Esophagus muscularis mucosa (tissue), 4 donors: ENCODE results near the gene ACACB. TPM values are rescaled to one million over a fixed set of nuclear protein-coding genes. Genes with fewer than 3 reads are reported as not detected.
"Not testable (repeated sequence)": the region's sequence is repeated elsewhere in the genome, so short reads cannot be mapped to it uniquely, and the experiment has no call there.

ENCODE experiments used
- DNase-seq: peaks from one replicate; pipeline ENCODE4 v3.0.0-alpha.2; 2017; ENCODE audit errors: extremely low spot score
- H3K27ac ChIP-seq, 4 donors: fragments of 200-600 bp; sonication (generic); replicated peaks in 1 of 4; 1 replicate in 3 of 4; 2 replicates in 1 of 4; pipeline ENCODE4 v1.5.1; 2016 to 2019; ENCODE audit warnings: mild to moderate bottlenecking in 1 of 4
- H3K27me3 ChIP-seq, 4 donors: fragments of 200-600 bp; sonication (generic); one replicate each; pipeline versions ENCODE4 v1.5.1 to v1.6.0; 2016 to 2019
- H3K36me3 ChIP-seq, 4 donors: fragments of 200-600 bp; sonication (generic); one replicate each; pipeline ENCODE4 v1.5.1; 2016 to 2019
- H3K4me1 ChIP-seq, 4 donors: fragments of 200-600 bp; sonication (generic); one replicate each; pipeline ENCODE4 v1.5.1; 2016 to 2019
- H3K4me3 ChIP-seq, 4 donors: fragments of 200-600 bp; sonication (generic); 1 replicate in 2 of 4; 2 replicates in 2 of 4; pipeline ENCODE4 v1.5.1; 2016 to 2019; ENCODE audit warnings: mild to moderate bottlenecking in 4 of 4, moderate library complexity in 1 of 4
- H3K9me3 ChIP-seq, 4 donors: fragments of 200-600 bp; sonication (generic); 1 replicate in 3 of 4; 2 replicates in 1 of 4; pipeline ENCODE4 v1.5.1; 2016 to 2019
- CTCF ChIP-seq, 3 experiments: fragments of 200-600 bp in 2 of 3; fragments of 450-650 bp in 1 of 3; sonication (generic) in 2 of 3; IDR thresholded peaks; one replicate each; pipeline ENCODE4 v1.5.1; 2017 to 2019; ENCODE audit warnings: antibody characterized with exemption in 3 of 3, mild to moderate bottlenecking in 2 of 3, moderate library complexity in 1 of 3
- EP300 ChIP-seq: sonication (generic); formaldehyde crosslinking; IDR thresholded peaks from one replicate; pipeline ENCODE4 v1.6.1; 2017; ENCODE audit warnings: antibody characterized with exemption
- POLR2A ChIP-seq: fragments of 450-650 bp; IDR thresholded peaks from one replicate; pipeline ENCODE4 v1.6.1; 2017; ENCODE audit warnings: antibody characterized with exemption, moderate library complexity, mild to moderate bottlenecking, low read depth
- POLR2AphosphoS5 ChIP-seq, 2 donors: sonication (generic); formaldehyde crosslinking; IDR thresholded peaks; one replicate each; pipeline ENCODE4 v1.6.1; 2017; ENCODE audit warnings: antibody characterized with exemption in 2 of 2
- WGBS: methylation state at CpG from one replicate; pipeline ENCODE4 v1.1.5; 2018; 5-methylcytosine and 5-hydroxymethylcytosine counted together
- intact Hi-C: fragments of 100-400 bp; cut with DNase I; formaldehyde crosslinking; loops from one replicate; pipeline ENCODE4 v1.15.1; 2023
- total RNA-seq, 4 donors: library from RNA; depleted of rRNA; stranded (reverse); fragments of >200 nt; gene quantifications; one replicate each; pipeline versions ENCODE4 v1.1.0 to v1.2.1, GENCODE V29; 2016

The ACACB gene
- total RNA-seq, 4 donors from 2014 or later = 59.6 to 134 (median 108) TPM

- intact Hi-C loops = loop anchor here (5.0 kb wide), 1 partner anchor 55 kb away; no protein-coding TSS in a partner anchor
- 75% methylated on average over 18 of the region's 18 CpGs for WGBS
- H3K27ac ChIP-seq = peak overlapping the region; percentile 80 to 96 (median 86)
- no peaks in the 10 kb centered on the region for H3K27me3 ChIP-seq
- peaks cover 21 to 75% (median 73%) of the 10 kb centered on the region in 4 donors for H3K4me1 ChIP-seq
- no peaks in the 10 kb centered on the region for H3K9me3 ChIP-seq
- H3K36me3 ChIP-seq = peaks cover 41 to 78% (median 50%) of the 10 kb centered on the region in 4 donors
- no peak overlapping the region for H3K4me3 ChIP-seq
- DNase-seq = no peak
- TF ChIP-seq EP300 = no peak
- no peak for TF ChIP-seq POLR2A
- TF ChIP-seq CTCF (IDR thresholded peaks at IDR 0.05) = no peak
- TF ChIP-seq POLR2AphosphoS5 (IDR thresholded peaks at IDR 0.05) = no peak
These were observed 51.4 kb downstream of the ACACB start for GRCh38 chr12:109167781-109168180.

GRCh38 chr12:109169262-109169661 lies 52.9 kb downstream of the ACACB start:
- Histone ChIP-seq H3K27me3 (no peaks in the 10 kb centered on the region), H3K4me1 (peaks cover 6 to 61% (median 60%) of the 10 kb centered on the region in 4 donors), H3K36me3 (peaks cover 53 to 80% (median 63%) of the 10 kb centered on the region in 4 donors), H3K27ac (peak overlapping the region; percentile 80 to 96 (median 86)), H3K4me3 (no peak overlapping the region), H3K9me3 (no peaks in the 10 kb centered on the region)
- intact Hi-C loops = loop anchor here (5.0 kb wide), 1 partner anchor 57 kb away; no protein-coding TSS in a partner anchor
- DNase-seq = no peak
- whole genome bisulfite sequencing = 76% methylated on average over 3 of the region's 3 CpGs
- TF ChIP-seq CTCF (IDR thresholded peaks at IDR 0.05) = no peak
- no peak for TF ChIP-seq POLR2AphosphoS5 (IDR thresholded peaks at IDR 0.05)
- TF ChIP-seq POLR2A = no peak
- TF ChIP-seq EP300 = no peak

- Histone ChIP-seq H3K36me3 (peaks cover 50 to 82% (median 66%) of the 10 kb centered on the region in 4 donors), H3K4me1 (peaks cover 3 to 58% (median 57%) of the 10 kb centered on the region in 4 donors), H3K4me3 (no peak overlapping the region), H3K27me3 (no peaks in the 10 kb centered on the region), H3K9me3 (no peaks in the 10 kb centered on the region), H3K27ac (peak overlapping the region; percentile 80 to 96 (median 86))
- TF ChIP-seq POLR2A (no peak), POLR2AphosphoS5 (IDR thresholded peaks at IDR 0.05) (no peak), CTCF (IDR thresholded peaks at IDR 0.05) (no peak), EP300 (no peak)
- DNase-seq = no peak
- intact Hi-C loops = loop anchor here (5.0 kb wide), 1 partner anchor 57 kb away; no protein-coding TSS in a partner anchor
- WGBS = 37% methylated on average over 6 of the region's 6 CpGs
These were observed 53.3 kb downstream of the ACACB start for GRCh38 chr12:109169686-109170085.

- TF ChIP-seq POLR2AphosphoS5 (IDR thresholded peaks at IDR 0.05) = peak in 1 of 2 donors; percentile 56
- TF ChIP-seq POLR2A = no peak
- no peaks in the 10 kb centered on the region for H3K27me3 ChIP-seq
- H3K27ac ChIP-seq = peak overlapping the region; percentile 80 to 96 (median 86)
- H3K4me1 ChIP-seq = peaks cover 3 to 55% (median 50%) of the 10 kb centered on the region in 4 donors
- WGBS = 58% methylated on average over 7 of the region's 7 CpGs
- no peak for DNase-seq
- no peak overlapping the region for H3K4me3 ChIP-seq
- H3K36me3 ChIP-seq = peaks cover 53 to 89% (median 69%) of the 10 kb centered on the region in 4 donors
- no peaks in the 10 kb centered on the region for H3K9me3 ChIP-seq
- intact Hi-C loops = no loop called here
These were observed 53.9 kb downstream of the ACACB start for GRCh38 chr12:109170324-109170723.

GRCh38 chr12:109172787-109173186 lies 56.4 kb downstream of the ACACB start:
- DNase-seq, H3K9me3 ChIP-seq, intact Hi-C loops, H3K4me3 ChIP-seq, H3K27me3 ChIP-seq: not testable (repeated sequence)
- H3K27ac ChIP-seq = peak overlapping the region in 1 of 4 donors; percentile 96
- H3K4me1 ChIP-seq = peaks cover 0 to 41% (median 30%) of the 10 kb centered on the region in 4 donors
- WGBS = 94% methylated on average over 6 of the region's 6 CpGs
- peaks cover 44 to 100% (median 75%) of the 10 kb centered on the region in 4 donors for H3K36me3 ChIP-seq
